H9 (cell line): ENCODE measurements around the gene DNASE1L1. TPM values are rescaled to one million over a fixed set of nuclear protein-coding genes. Genes with fewer than 3 reads are reported as not detected.

ENCODE experiments used
- DNase-seq: peaks from one replicate; pipeline ENCODE4 v3.0.0-alpha.2; 2017
- H2AFZ ChIP-seq: one replicate; pipeline ENCODE4 v1.6.1; 2013; ENCODE audit warnings: mild to moderate bottlenecking, low read length, control low read depth, moderate library complexity
- H2AK5ac ChIP-seq: 2 replicates; pipeline ENCODE4 v1.6.1; 2013; ENCODE audit warnings: low read length, control low read depth, mixed read lengths; ENCODE audit not compliant: insufficient read length
- H2BK120ac ChIP-seq: one replicate; pipeline ENCODE4 v1.6.1; 2013; ENCODE audit warnings: low read depth, mild to moderate bottlenecking, low read length, control low read depth, inconsistent platforms; ENCODE audit not compliant: poor library complexity, severe bottlenecking
- H2BK12ac ChIP-seq: 2 replicates; pipeline ENCODE4 v1.6.1; 2013; ENCODE audit warnings: low read length, control low read depth, mixed read lengths, low read depth; ENCODE audit not compliant: insufficient read length
- H2BK15ac ChIP-seq: 2 replicates; pipeline ENCODE4 v1.6.1; 2013; ENCODE audit warnings: low read depth, low read length, control low read depth
- H2BK20ac ChIP-seq: one replicate; pipeline ENCODE4 v1.6.1; 2013; ENCODE audit warnings: low read depth, mild to moderate bottlenecking, low read length, control low read depth, inconsistent platforms; ENCODE audit not compliant: poor library complexity, severe bottlenecking
- H2BK5ac ChIP-seq: 2 replicates; pipeline ENCODE4 v1.6.1; 2013; ENCODE audit warnings: low read length, control low read depth, mixed read lengths; ENCODE audit not compliant: insufficient read length
- H3K14ac ChIP-seq: 2 replicates; pipeline ENCODE4 v1.6.1; 2013; ENCODE audit warnings: low read length, control low read depth; ENCODE audit not compliant: insufficient read depth
- H3K18ac ChIP-seq: 2 replicates; pipeline ENCODE4 v1.6.1; 2013; ENCODE audit warnings: low read depth, mild to moderate bottlenecking, mixed read lengths, low read length, control low read depth; ENCODE audit not compliant: insufficient read length
- H3K23ac ChIP-seq: 2 replicates; pipeline ENCODE4 v1.6.1; 2013; ENCODE audit warnings: low read length, control low read depth, mixed read lengths, low read depth; ENCODE audit not compliant: insufficient read length
- H3K23me2 ChIP-seq: 2 replicates; pipeline ENCODE4 v1.6.1; 2013; ENCODE audit warnings: low read depth, mild to moderate bottlenecking, mixed read lengths, low read length, control low read depth; ENCODE audit not compliant: insufficient read length, poor library complexity, severe bottlenecking
- H3K27ac ChIP-seq: 2 replicates; pipeline ENCODE4 v1.5.1; 2013; ENCODE audit warnings: low read length, control low read depth, mixed read lengths, low read depth; ENCODE audit not compliant: insufficient read length
- H3K27me3 ChIP-seq: 2 replicates; pipeline ENCODE4 v1.6.1; 2013; ENCODE audit warnings: low read length, control low read depth, inconsistent platforms; ENCODE audit not compliant: insufficient read depth
- H3K4ac ChIP-seq: 2 replicates; pipeline ENCODE4 v1.6.1; 2013; ENCODE audit warnings: low read depth, mild to moderate bottlenecking, control low read depth, inconsistent platforms, low read length, moderate library complexity
- H3K4me1 ChIP-seq: 2 replicates; pipeline ENCODE4 v1.6.1; 2013; ENCODE audit warnings: low read length, control low read depth, inconsistent platforms; ENCODE audit not compliant: insufficient read depth
- H3K4me2 ChIP-seq: 2 replicates; pipeline ENCODE4 v1.6.1; 2013; ENCODE audit warnings: low read length, control low read depth, mixed read lengths; ENCODE audit not compliant: insufficient read length, insufficient read depth
- H3K56ac ChIP-seq: 2 replicates; pipeline ENCODE4 v1.6.1; 2013; ENCODE audit warnings: low read depth, mild to moderate bottlenecking, mixed read lengths, low read length, control low read depth; ENCODE audit not compliant: insufficient read length
- H3K79me1 ChIP-seq: 2 replicates; pipeline ENCODE4 v1.6.1; 2013; ENCODE audit warnings: low read depth, mild to moderate bottlenecking, moderate library complexity, low read length, control low read depth, inconsistent platforms; ENCODE audit not compliant: insufficient read depth, poor library complexity, severe bottlenecking
- H3K79me2 ChIP-seq: 2 replicates; pipeline ENCODE4 v1.6.1; 2013; ENCODE audit warnings: low read length, control low read depth, inconsistent platforms; ENCODE audit not compliant: insufficient read depth
- H3K9ac ChIP-seq: 2 replicates; pipeline ENCODE4 v1.6.1; 2013; ENCODE audit warnings: low read length, control low read depth, mixed read lengths; ENCODE audit not compliant: insufficient read length; ENCODE audit errors: extremely low read depth
- H3K9me3 ChIP-seq: one replicate; pipeline ENCODE4 v1.6.1; 2013; ENCODE audit warnings: low read depth, low read length, inconsistent platforms; ENCODE audit not compliant: control insufficient read depth
- H3T11ph ChIP-seq: one replicate; pipeline ENCODE4 v1.6.1; 2013; ENCODE audit warnings: mild to moderate bottlenecking, low read length, control low read depth, inconsistent platforms
- H4K20me1 ChIP-seq: one replicate; pipeline ENCODE4 v1.6.1; 2013; ENCODE audit not compliant: control insufficient read depth, insufficient read length, insufficient read depth
- H4K5ac ChIP-seq: 2 replicates; pipeline ENCODE4 v1.6.1; 2013; ENCODE audit warnings: low read depth, mild to moderate bottlenecking, mixed read lengths, low read length, control low read depth; ENCODE audit not compliant: insufficient read length
- H4K8ac ChIP-seq: replicated peaks from 2 replicates; pipeline ENCODE4 v1.6.1; 2013; ENCODE audit warnings: low read length, control low read depth, mixed read lengths, low read depth; ENCODE audit not compliant: insufficient read length
- H4K91ac ChIP-seq: 2 replicates; pipeline ENCODE4 v1.6.1; 2013; ENCODE audit warnings: low read depth, mild to moderate bottlenecking, moderate library complexity, mixed read lengths, low read length, control low read depth; ENCODE audit not compliant: insufficient read length
- H3K27ac Mint-ChIP-seq, 3 experiments: 2 replicates in 2 of 3; 3 replicates in 1 of 3; pipeline ENCODE4 v1.8.0; 2020 to 2021; ENCODE audit warnings: mixed read lengths in 3 of 3, mild to moderate bottlenecking in 1 of 3, moderate library complexity in 1 of 3
- H3K27me3 Mint-ChIP-seq: 2 replicates; pipeline ENCODE4 v1.8.0; 2021; ENCODE audit warnings: low read depth, mild to moderate bottlenecking, moderate library complexity, mixed read lengths
- H3K36me3 Mint-ChIP-seq, 3 experiments: 2 replicates in 2 of 3; 3 replicates in 1 of 3; pipeline ENCODE4 v1.8.0; 2020 to 2021; ENCODE audit warnings: low read depth in 3 of 3, mixed read lengths in 3 of 3; ENCODE audit not compliant: insufficient read depth in 1 of 3
- H3K4me1 Mint-ChIP-seq, 2 experiments: 2 replicates each; pipeline ENCODE4 v1.8.0; 2020; ENCODE audit warnings: mixed read lengths in 2 of 2
- H3K4me3 Mint-ChIP-seq, 2 experiments: 2 replicates in 1 of 2; 3 replicates in 1 of 2; pipeline ENCODE4 v1.8.0; 2020 to 2021; ENCODE audit warnings: mild to moderate bottlenecking in 2 of 2, mixed read lengths in 2 of 2, moderate library complexity in 1 of 2
- H3K9me3 Mint-ChIP-seq, 2 experiments: 2 replicates in 1 of 2; 3 replicates in 1 of 2; pipeline ENCODE4 v1.8.0; 2020; ENCODE audit warnings: mild to moderate bottlenecking in 2 of 2, mixed read lengths in 2 of 2, moderate library complexity in 1 of 2
- WGBS: extraction: QIAGEN DNeasy Blood & Tissue Kit; methylation state at CpG from one replicate; pipeline ENCODE4 v1.1.7; 2013; ENCODE audit warnings: missing lambda C conversion rate, low lambda C conversion rate, mixed read lengths; ENCODE audit not compliant: insufficient read length; ENCODE audit errors: extremely low coverage; 5-methylcytosine and 5-hydroxymethylcytosine counted together
- total RNA-seq: library from RNA; stranded (reverse); gene quantifications from 2 replicates; pipeline ENCODE4 v1.2.1, GENCODE V29; 2021
- TF ChIP-seq, protein P1 (sequence below): fragments of 200-600 bp; sonication (generic); conservative IDR thresholded peaks from 3 replicates; pipeline ENCODE4 v1.8.0; 2021; ENCODE audit warnings: antibody characterized with exemption, mild to moderate bottlenecking

DNASE1L1 gene
- total RNA-seq, 1 experiment from 2014 or later = 14.5 TPM

DNA sequence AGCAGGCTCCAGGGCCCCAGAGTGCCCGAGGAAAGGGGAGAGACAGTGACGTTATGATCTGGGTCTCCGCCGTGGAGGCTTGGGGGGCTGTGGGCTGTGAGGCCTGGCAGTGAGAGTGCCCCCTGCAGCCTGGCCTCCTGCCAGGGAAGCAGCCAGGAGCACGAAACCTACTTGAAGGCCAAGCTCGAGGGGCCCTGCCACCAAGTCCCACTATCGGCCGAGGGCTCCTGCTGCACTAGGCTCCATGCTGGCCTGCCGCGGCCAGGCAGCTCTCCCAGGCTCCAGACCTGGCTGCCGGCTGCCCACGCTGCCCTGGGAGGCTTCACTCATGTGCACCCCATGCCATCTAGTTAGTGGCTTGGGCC lies 53.3 kb downstream of the DNASE1L1 start:
- Histone ChIP-seq H2AFZ (no peak overlapping the region), H3K4ac (no peak overlapping the region), H3K79me1 (no peaks in the 10 kb centered on the region), H4K20me1 (peaks cover 3% of the 10 kb centered on the region), H4K8ac (no peak overlapping the region), H2BK20ac (no peak overlapping the region), H3K23me2 (no peaks in the 10 kb centered on the region), H3K23ac (no peak overlapping the region), H4K91ac (no peak overlapping the region), H3K79me2 (no peaks in the 10 kb centered on the region), H3K4me2 (no peak overlapping the region), H3K27me3 (no peaks in the 10 kb centered on the region), H3T11ph (no peak overlapping the region), H4K5ac (no peak overlapping the region), H3K9me3 (peaks cover 29% of the 10 kb centered on the region), H3K18ac (no peak overlapping the region), H3K9ac (no peak overlapping the region), H3K4me1 (no peaks in the 10 kb centered on the region), H2BK12ac (no peak overlapping the region), H3K27ac (no peak overlapping the region), H2AK5ac (no peak overlapping the region), H3K56ac (no peak overlapping the region), H2BK15ac (no peak overlapping the region), H2BK120ac (no peak overlapping the region), H2BK5ac (no peak overlapping the region), H3K14ac (no peak overlapping the region)
- TF ChIP-seq, protein P1, sequence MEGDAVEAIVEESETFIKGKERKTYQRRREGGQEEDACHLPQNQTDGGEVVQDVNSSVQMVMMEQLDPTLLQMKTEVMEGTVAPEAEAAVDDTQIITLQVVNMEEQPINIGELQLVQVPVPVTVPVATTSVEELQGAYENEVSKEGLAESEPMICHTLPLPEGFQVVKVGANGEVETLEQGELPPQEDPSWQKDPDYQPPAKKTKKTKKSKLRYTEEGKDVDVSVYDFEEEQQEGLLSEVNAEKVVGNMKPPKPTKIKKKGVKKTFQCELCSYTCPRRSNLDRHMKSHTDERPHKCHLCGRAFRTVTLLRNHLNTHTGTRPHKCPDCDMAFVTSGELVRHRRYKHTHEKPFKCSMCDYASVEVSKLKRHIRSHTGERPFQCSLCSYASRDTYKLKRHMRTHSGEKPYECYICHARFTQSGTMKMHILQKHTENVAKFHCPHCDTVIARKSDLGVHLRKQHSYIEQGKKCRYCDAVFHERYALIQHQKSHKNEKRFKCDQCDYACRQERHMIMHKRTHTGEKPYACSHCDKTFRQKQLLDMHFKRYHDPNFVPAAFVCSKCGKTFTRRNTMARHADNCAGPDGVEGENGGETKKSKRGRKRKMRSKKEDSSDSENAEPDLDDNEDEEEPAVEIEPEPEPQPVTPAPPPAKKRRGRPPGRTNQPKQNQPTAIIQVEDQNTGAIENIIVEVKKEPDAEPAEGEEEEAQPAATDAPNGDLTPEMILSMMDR = no peak
- peaks cover 50 to 59% of the 10 kb centered on the region in 2 experiments for H3K9me3 Mint-ChIP-seq
- peaks cover 2% of the 10 kb centered on the region for H3K27me3 Mint-ChIP-seq
- H3K4me1 Mint-ChIP-seq = no peaks in the 10 kb centered on the region
- no peak overlapping the region for H3K27ac Mint-ChIP-seq
- DNase-seq = no peak
- no peak overlapping the region for H3K4me3 Mint-ChIP-seq
- peaks cover 35 to 83% (median 76%) of the 10 kb centered on the region in 3 experiments for H3K36me3 Mint-ChIP-seq
- WGBS = no CpG with 5 or more reads among the region's 12 CpGs
